GM19193 (cell line): ENCODE measurements around the gene ALDOC.

Experiments
- POLR2A ChIP-seq: IDR thresholded peaks from 4 replicates; pipeline ENCODE4 v1.6.1; 2011; ENCODE audit not compliant: insufficient read depth, insufficient read length; ENCODE audit errors: extremely low read depth

Gene ALDOC

DNA sequence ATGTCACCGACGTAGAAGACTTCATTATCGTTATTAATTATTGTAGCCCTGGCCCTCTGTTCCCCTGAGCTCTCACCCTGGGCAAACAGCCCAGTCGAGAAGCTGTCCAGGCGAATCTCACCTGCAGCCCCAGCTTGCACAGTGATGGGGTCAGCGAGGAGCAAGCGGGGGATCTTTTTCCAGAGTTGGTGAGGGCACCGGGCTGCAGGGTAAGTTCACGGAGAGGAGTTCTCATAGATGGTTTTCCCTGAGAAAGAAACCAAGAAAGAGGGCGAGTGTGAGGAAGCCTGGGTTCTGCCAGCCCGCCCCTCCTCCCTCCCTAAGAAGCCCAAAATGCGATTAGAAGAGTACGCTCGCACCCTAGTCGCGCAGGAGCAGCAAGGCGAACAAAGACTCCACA is 21.7 kb upstream of the ALDOC start:
- TF ChIP-seq POLR2A: no peak

DNA sequence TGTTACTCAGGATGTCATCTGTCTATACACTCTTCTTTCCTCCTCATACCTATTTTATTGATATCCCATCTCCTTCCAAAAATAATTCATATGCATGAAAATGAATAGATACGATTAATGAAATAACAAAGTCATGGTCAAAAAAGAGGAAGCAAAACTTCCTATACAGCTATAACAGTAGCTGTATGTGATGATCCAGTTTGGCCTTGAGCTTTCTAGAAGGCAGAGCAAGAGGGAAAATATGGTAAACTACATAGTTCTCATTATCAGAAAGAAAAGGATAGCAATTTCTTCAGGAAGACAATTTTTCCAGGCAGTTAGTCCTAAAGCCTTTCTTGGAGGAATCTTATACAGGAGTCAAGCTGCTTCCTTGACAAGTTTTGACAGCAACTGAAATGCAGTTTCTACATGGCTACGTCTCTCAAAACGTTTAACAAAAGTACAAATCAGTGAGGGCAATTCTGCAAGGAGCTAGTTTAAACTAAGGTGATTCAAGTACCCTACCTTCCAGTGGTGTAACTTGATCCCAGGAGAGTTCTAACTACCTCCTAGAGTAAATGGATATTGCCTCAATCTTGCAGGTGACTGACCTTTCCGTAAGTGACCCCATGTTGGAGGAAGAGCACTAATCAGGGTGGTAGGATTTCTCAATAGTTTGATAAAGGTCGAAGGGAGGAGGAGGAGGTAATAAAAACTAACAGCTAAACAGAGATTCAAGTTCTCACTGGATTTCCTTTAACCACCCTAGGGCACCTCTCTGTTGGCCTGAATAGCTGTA is 21.1 kb upstream of the ALDOC start:
- TF ChIP-seq POLR2A: no peak

DNA sequence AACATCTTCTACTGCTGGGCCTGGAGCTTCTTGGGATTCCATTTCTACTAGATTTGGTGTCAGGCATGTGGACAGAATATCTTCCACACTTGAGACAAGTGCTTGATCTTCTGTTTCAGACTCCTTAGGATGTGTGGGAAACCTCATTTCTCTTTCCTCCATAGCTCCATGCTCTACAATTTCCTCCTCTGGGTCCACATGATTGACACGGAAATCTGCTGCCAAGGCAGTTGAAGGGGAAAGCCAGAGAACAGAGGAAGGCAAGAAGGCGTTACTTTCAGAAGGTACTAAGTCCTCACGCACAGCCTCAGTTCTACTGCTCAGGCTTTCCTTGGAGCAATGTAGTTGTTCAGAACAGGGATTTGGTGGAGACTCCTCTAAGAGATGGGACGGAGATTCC is 15.6 kb upstream of the ALDOC start:
- TF ChIP-seq POLR2A: no peak

- TF ChIP-seq POLR2A: no peak
Observed at GRCh38 chr17:28585851-28586250, 9.2 kb upstream of the ALDOC start.

- no peak for TF ChIP-seq POLR2A
Observed at GRCh38 chr17:28584434-28584833, 7.7 kb upstream of the ALDOC start.

GRCh38 chr17:28582513-28582912 is 5.8 kb upstream of the ALDOC start:
- TF ChIP-seq POLR2A: no peak

- no peak for TF ChIP-seq POLR2A
Observed at GRCh38 chr17:28580959-28581358, 4.3 kb upstream of the ALDOC start.

GRCh38 chr17:28579526-28579925 is 2.8 kb upstream of the ALDOC start:
- TF ChIP-seq POLR2A: no peak

- TF ChIP-seq POLR2A: no peak
Observed at GRCh38 chr17:28578246-28579195, 1.8 kb upstream of the ALDOC start.

DNA sequence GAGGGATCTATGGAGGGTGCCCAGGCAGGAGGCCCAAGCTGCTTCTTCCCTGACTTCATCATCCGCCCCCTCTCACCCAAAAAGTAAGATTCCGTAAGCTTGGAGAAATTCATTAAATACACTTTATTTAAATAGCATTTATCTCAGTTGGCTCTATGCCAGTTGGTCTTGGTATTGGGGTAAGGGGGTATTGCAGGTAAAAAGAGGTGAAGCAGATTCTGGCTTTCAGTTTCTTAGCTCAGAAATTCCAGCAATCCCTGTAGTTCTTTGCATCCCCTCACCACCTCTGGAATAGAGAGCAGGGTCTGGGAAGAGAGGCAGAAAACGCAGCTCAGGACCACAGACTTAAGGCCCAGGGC is 750 bp upstream of the ALDOC start:
- no peak for TF ChIP-seq POLR2A

- TF ChIP-seq POLR2A: no peak
Observed at GRCh38 chr17:28575126-28575795, 1.4 kb downstream of the ALDOC start.

- TF ChIP-seq POLR2A: no peak
Observed at GRCh38 chr17:28574526-28574925, 2.2 kb downstream of the ALDOC start.

- TF ChIP-seq POLR2A: no peak
Observed at GRCh38 chr17:28573966-28574480, 2.7 kb downstream of the ALDOC start.

GRCh38 chr17:28573521-28573920 is 3.2 kb downstream of the ALDOC start:
- no peak for TF ChIP-seq POLR2A

DNA sequence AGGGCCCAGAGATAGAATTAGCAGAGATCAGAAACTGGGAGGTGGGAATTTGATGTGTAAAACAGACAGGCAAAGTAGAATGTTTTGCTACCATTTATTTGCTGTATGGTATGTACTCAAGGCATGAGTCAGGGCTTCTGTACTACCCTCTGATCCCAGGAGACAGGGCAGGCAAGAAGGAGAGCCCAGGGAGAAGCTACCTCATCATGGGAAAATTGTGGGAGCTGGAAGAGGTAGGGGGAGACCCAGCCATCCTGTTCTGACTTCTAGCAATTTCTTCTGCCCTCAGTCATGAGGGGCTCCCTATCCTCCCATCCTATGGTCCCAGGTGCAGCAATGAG is 3.7 kb downstream of the ALDOC start:
- no peak for TF ChIP-seq POLR2A

- no peak for TF ChIP-seq POLR2A
Observed at GRCh38 chr17:28572259-28573039, 4.2 kb downstream of the ALDOC start.
